Natural killer cell (primary cell): ENCODE results near the gene KCNT2. TPM values are rescaled to one million over a fixed set of nuclear protein-coding genes. Genes with fewer than 3 reads are reported as not detected.

Experiments
- ATAC-seq, 3 donors: fragments of 150-1000 bp in 2 of 3; fragments of 200-7000 bp in 1 of 3; cut with Tn5 transposase; 1 replicate in 1 of 3; 2 replicates in 2 of 3; pipeline ENCODE4 v1.10.0; 2021; ENCODE audit warnings: mild to moderate bottlenecking in 2 of 3, moderate library complexity in 2 of 3
- DNase-seq, 2 donors: peaks; one replicate each; pipeline versions ENCODE4 v3.0.0 to v3.0.0-alpha.2; 2013 to 2021; ENCODE audit warnings: mixed read lengths in 1 of 2
- H3K27ac ChIP-seq: one replicate; pipeline ENCODE4 v1.5.1; 2013; ENCODE audit warnings: mild to moderate bottlenecking, low read length
- H3K27me3 ChIP-seq: one replicate; pipeline ENCODE4 v1.6.1; 2013; ENCODE audit warnings: low read length; ENCODE audit not compliant: control insufficient read depth, insufficient read depth
- H3K36me3 ChIP-seq: one replicate; pipeline ENCODE4 v1.6.1; 2013; ENCODE audit warnings: low read length; ENCODE audit not compliant: control insufficient read depth, insufficient read depth
- H3K4me1 ChIP-seq: one replicate; pipeline ENCODE4 v1.6.1; 2013; ENCODE audit warnings: low read length; ENCODE audit not compliant: control insufficient read depth, insufficient read depth
- H3K4me3 ChIP-seq: one replicate; pipeline ENCODE4 v1.5.1; 2013; ENCODE audit warnings: low read length
- H3K9me3 ChIP-seq: one replicate; pipeline ENCODE4 v1.6.1; 2013; ENCODE audit warnings: low read length; ENCODE audit not compliant: control insufficient read depth, insufficient read depth
- H3K27ac Mint-ChIP-seq, 2 donors: one replicate each; pipeline ENCODE4 v1.8.0; 2022; ENCODE audit warnings: mild to moderate bottlenecking in 2 of 2, mixed read lengths in 2 of 2, moderate library complexity in 1 of 2
- H3K27me3 Mint-ChIP-seq, 2 donors: one replicate each; pipeline ENCODE4 v1.8.0; 2022; ENCODE audit warnings: low read depth in 2 of 2, mixed read lengths in 2 of 2
- H3K36me3 Mint-ChIP-seq: one replicate; pipeline ENCODE4 v1.8.0; 2022; ENCODE audit warnings: mixed read lengths
- H3K4me1 Mint-ChIP-seq, 2 donors: one replicate each; pipeline ENCODE4 v1.8.0; 2022; ENCODE audit warnings: mixed read lengths in 2 of 2
- H3K4me3 Mint-ChIP-seq: one replicate; pipeline ENCODE4 v1.8.0; 2022; ENCODE audit warnings: mild to moderate bottlenecking, moderate library complexity, mixed read lengths
- H3K9me3 Mint-ChIP-seq, 2 donors: one replicate each; pipeline ENCODE4 v1.8.0; 2022; ENCODE audit warnings: mixed read lengths in 2 of 2
- WGBS: methylation state at CpG from one replicate; pipeline ENCODE4 v1.1.7; 2013; ENCODE audit warnings: missing lambda C conversion rate; ENCODE audit not compliant: insufficient coverage; 5-methylcytosine and 5-hydroxymethylcytosine counted together
- intact Hi-C: fragments of 100-400 bp; cut with micrococcal nuclease; formaldehyde crosslinking; loops from one replicate; pipeline ENCODE4 v1.14.2; 2022
- total RNA-seq, 4 donors: library from RNA; stranded (reverse); fragments of 120-200 nt in 1 of 4; gene quantifications; one replicate each; pipeline versions ENCODE4 v1.2.3 to v1.2.4, GENCODE V29; 2013 to 2022
- TF ChIP-seq, protein P1 (sequence below): fragments of 200-600 bp; IDR thresholded peaks from one replicate; pipeline ENCODE4 v1.8.0; 2022; ENCODE audit warnings: antibody characterized with exemption

KCNT2 gene
- total RNA-seq, 3 donors from 2014 or later (not counting 1 experiment from before 2014, with no cell fraction given): not detected

DNA sequence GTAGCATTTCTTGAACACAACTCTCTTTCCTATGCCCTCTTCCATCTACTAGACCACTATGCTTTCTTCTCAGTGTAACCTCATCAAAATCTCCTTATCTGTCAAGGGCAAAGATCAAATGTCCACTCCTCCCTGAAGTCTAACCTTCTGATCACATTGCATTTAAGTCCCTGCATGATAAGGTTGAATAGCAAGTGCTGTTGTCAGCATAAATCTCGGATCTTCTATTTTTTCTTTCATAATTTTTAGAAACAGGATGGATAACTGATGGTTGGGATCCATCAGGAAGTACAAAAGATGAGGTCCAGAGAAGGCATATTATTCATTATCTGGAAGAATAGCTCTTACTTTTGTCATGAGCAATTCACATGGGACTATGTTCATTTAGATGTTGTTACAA lies 41.0 kb downstream of the KCNT2 start:
- H3K27ac Mint-ChIP-seq: no peak overlapping the region
- H3K36me3 Mint-ChIP-seq: no peaks in the 10 kb centered on the region
- H3K27me3 ChIP-seq: no peaks in the 10 kb centered on the region
- DNase-seq (no peak), ATAC-seq (no peak)
- TF ChIP-seq, protein P1, sequence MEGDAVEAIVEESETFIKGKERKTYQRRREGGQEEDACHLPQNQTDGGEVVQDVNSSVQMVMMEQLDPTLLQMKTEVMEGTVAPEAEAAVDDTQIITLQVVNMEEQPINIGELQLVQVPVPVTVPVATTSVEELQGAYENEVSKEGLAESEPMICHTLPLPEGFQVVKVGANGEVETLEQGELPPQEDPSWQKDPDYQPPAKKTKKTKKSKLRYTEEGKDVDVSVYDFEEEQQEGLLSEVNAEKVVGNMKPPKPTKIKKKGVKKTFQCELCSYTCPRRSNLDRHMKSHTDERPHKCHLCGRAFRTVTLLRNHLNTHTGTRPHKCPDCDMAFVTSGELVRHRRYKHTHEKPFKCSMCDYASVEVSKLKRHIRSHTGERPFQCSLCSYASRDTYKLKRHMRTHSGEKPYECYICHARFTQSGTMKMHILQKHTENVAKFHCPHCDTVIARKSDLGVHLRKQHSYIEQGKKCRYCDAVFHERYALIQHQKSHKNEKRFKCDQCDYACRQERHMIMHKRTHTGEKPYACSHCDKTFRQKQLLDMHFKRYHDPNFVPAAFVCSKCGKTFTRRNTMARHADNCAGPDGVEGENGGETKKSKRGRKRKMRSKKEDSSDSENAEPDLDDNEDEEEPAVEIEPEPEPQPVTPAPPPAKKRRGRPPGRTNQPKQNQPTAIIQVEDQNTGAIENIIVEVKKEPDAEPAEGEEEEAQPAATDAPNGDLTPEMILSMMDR: no peak
- H3K27me3 Mint-ChIP-seq: no peaks in the 10 kb centered on the region
- no peaks in the 10 kb centered on the region for H3K36me3 ChIP-seq
- H3K4me1 Mint-ChIP-seq: no peaks in the 10 kb centered on the region
- H3K4me1 ChIP-seq: no peaks in the 10 kb centered on the region
- H3K27ac ChIP-seq: no peak overlapping the region
- H3K9me3 Mint-ChIP-seq: peaks cover 10 to 29% of the 10 kb centered on the region in 2 donors
- no peak overlapping the region for H3K4me3 ChIP-seq
- no peaks in the 10 kb centered on the region for H3K9me3 ChIP-seq
- intact Hi-C loops: no loop called here
- 80% methylated on average over 1 of the region's 1 CpG for WGBS
- H3K4me3 Mint-ChIP-seq: no peak overlapping the region

- Histone ChIP-seq H3K9me3 (no peaks in the 10 kb centered on the region), H3K27me3 (no peaks in the 10 kb centered on the region), H3K4me3 (no peak overlapping the region), H3K4me1 (no peaks in the 10 kb centered on the region), H3K36me3 (no peaks in the 10 kb centered on the region), H3K27ac (no peak overlapping the region)
- H3K27me3 Mint-ChIP-seq: no peaks in the 10 kb centered on the region
- H3K4me3 Mint-ChIP-seq: no peak overlapping the region
- H3K27ac Mint-ChIP-seq: no peak overlapping the region
- TF ChIP-seq, protein P1: no peak
- ATAC-seq: no peak
- DNase-seq: no peak
- intact Hi-C loops: no loop called here
- H3K9me3 Mint-ChIP-seq: peaks cover 17 to 24% of the 10 kb centered on the region in 2 donors
- H3K36me3 Mint-ChIP-seq: peaks cover 7% of the 10 kb centered on the region
- H3K4me1 Mint-ChIP-seq: no peaks in the 10 kb centered on the region
Measured at GRCh38 chr1:196563768-196564167, 44.5 kb downstream of the KCNT2 start.

GRCh38 chr1:196559314-196559713 lies 48.9 kb downstream of the KCNT2 start:
- Mint-ChIP-seq H3K27me3 (no peaks in the 10 kb centered on the region), H3K9me3 (peaks cover 9 to 13% of the 10 kb centered on the region in 2 donors), H3K4me3 (no peak overlapping the region), H3K36me3 (peaks cover 17% of the 10 kb centered on the region), H3K4me1 (no peaks in the 10 kb centered on the region), H3K27ac (no peak overlapping the region)
- Histone ChIP-seq H3K4me3 (no peak overlapping the region), H3K27ac (no peak overlapping the region), H3K36me3 (no peaks in the 10 kb centered on the region), H3K27me3 (no peaks in the 10 kb centered on the region), H3K9me3 (no peaks in the 10 kb centered on the region), H3K4me1 (no peaks in the 10 kb centered on the region)
- DNase-seq (no peak), ATAC-seq (no peak)
- intact Hi-C loops: no loop called here
- 87% methylated on average over 3 of the region's 3 CpGs for WGBS
- TF ChIP-seq, protein P1: no peak

- intact Hi-C loops: no loop called here
- H3K4me3 ChIP-seq: no peak overlapping the region
- no peak overlapping the region for H3K27ac ChIP-seq
- no peak overlapping the region for H3K4me3 Mint-ChIP-seq
- H3K9me3 ChIP-seq: no peaks in the 10 kb centered on the region
- 92% methylated on average over 2 of the region's 2 CpGs for WGBS
- H3K27me3 ChIP-seq: no peaks in the 10 kb centered on the region
- H3K9me3 Mint-ChIP-seq: peaks cover 11 to 13% of the 10 kb centered on the region in 2 donors
- peaks cover 17% of the 10 kb centered on the region for H3K36me3 Mint-ChIP-seq
- no peak for DNase-seq
- no peak overlapping the region for H3K27ac Mint-ChIP-seq
- H3K4me1 Mint-ChIP-seq: no peaks in the 10 kb centered on the region
- no peaks in the 10 kb centered on the region for H3K36me3 ChIP-seq
- TF ChIP-seq, protein P1: no peak
- no peak for ATAC-seq
- no peaks in the 10 kb centered on the region for H3K4me1 ChIP-seq
- no peaks in the 10 kb centered on the region for H3K27me3 Mint-ChIP-seq
Measured at GRCh38 chr1:196558411-196558810, 49.8 kb downstream of the KCNT2 start.
